Heart right ventricle (tissue), 16 donors: ENCODE measurements around the gene FREM1. TPM values are rescaled to one million over a fixed set of nuclear protein-coding genes. Genes with fewer than 3 reads are reported as not detected.

Source experiments
- ATAC-seq, 8 donors: fragments of 200-7000 bp; cut with Tn5 transposase; one replicate each; pipeline ENCODE4 v1.9.1; 2020; ENCODE audit warnings: mild to moderate bottlenecking in 8 of 8, moderate library complexity in 8 of 8, moderate number of reproducible peaks in 1 of 8
- DNase-seq, 2 donors: peaks; one replicate each; pipeline ENCODE4 v3.0.0-alpha.2; 2020
- H3K27ac ChIP-seq, 10 donors: fragments of 200-600 bp; sonication (generic) in 2 of 10; one replicate each; pipeline versions ENCODE4 v1.5.0 to v1.8.0; 2020 to 2022; ENCODE audit warnings: mild to moderate bottlenecking in 3 of 10
- H3K27me3 ChIP-seq, 7 donors: fragments of 200-600 bp; one replicate each; pipeline ENCODE4 v1.8.0; 2021 to 2022; ENCODE audit warnings: mild to moderate bottlenecking in 2 of 7
- H3K36me3 ChIP-seq, 9 donors: fragments of 200-600 bp; sonication (generic) in 1 of 9; one replicate each; pipeline versions ENCODE4 v1.5.0 to v1.8.0; 2020 to 2022; ENCODE audit warnings: mild to moderate bottlenecking in 2 of 9
- H3K4me1 ChIP-seq, 9 donors: fragments of 200-600 bp; sonication (generic) in 1 of 9; one replicate each; pipeline versions ENCODE4 v1.5.0 to v1.8.0; 2020 to 2022; ENCODE audit warnings: mild to moderate bottlenecking in 4 of 9
- H3K4me3 ChIP-seq, 10 donors: fragments of 200-600 bp; sonication (generic) in 2 of 10; one replicate each; pipeline versions ENCODE4 v1.5.0 to v1.8.0; 2020 to 2022; ENCODE audit warnings: mild to moderate bottlenecking in 7 of 10, moderate library complexity in 2 of 10
- H3K9me3 ChIP-seq, 11 donors: fragments of 200-600 bp in 10 of 11; sonication (generic) in 2 of 11; one replicate each; pipeline versions ENCODE4 v1.5.0 to v1.8.0; 2013 to 2022; ENCODE audit warnings: mild to moderate bottlenecking in 2 of 11, control low read depth in 1 of 11, moderate library complexity in 1 of 11
- WGBS, 2 donors: extraction: QIAGEN DNeasy Blood & Tissue Kit; methylation state at CpG; one replicate each; pipeline ENCODE4 v1.1.7; 2013; ENCODE audit warnings: inconsistent platforms in 1 of 2; 5-methylcytosine and 5-hydroxymethylcytosine counted together
- intact Hi-C, 10 donors: fragments of 100-400 bp; cut with DNase I; formaldehyde crosslinking; loops; one replicate each; pipeline versions ENCODE4 v1.11.1 to v1.14.2; 2022
- polyA plus RNA-seq, 2 donors: library from polyadenylated mRNA; stranded (reverse); fragments of 200-250 nt; gene quantifications; one replicate each; pipeline ENCODE4 v1.2.3, GENCODE V29; 2013
- total RNA-seq, 10 donors: library from RNA; stranded (reverse); fragmentation: NEBNext Ultra II Directional in 3 of 10; extraction: Animal tissue kit (Norgen Biotek cat#: 25700) in 3 of 10; gene quantifications; one replicate each; pipeline versions ENCODE4 v1.2.1 to v1.2.4, GENCODE V29; 2021 to 2023
- TF ChIP-seq, protein P1 (sequence below), 9 donors: fragments of 200-600 bp; sonication (generic) in 2 of 9; IDR thresholded peaks; one replicate each; pipeline versions ENCODE4 v1.5.0 to v1.8.0; 2021 to 2022; ENCODE audit warnings: antibody characterized with exemption in 9 of 9, mild to moderate bottlenecking in 5 of 9, moderate library complexity in 1 of 9
- donor health status: Arrhythmogenic right ventricular cardiomyopathy.
- donor health status: ischemic (EF 13 %, LVEDD 7.1; RV severe dilation, severe dysfunction).
- donor health status: healthy with polysubstance abuse.
- donor health status: DM: no; HTN: yes; CAD: no.
- donor health status: DM: no; HTN: no; CAD: no.
- donor health status: ischemic (EF 25% LVEDD 6.9; RV normal size, moderate dysfunction).
- donor health status: ischemic (EF 25% LVEDD 5.7; RV mildly dilated, moderate dysfunction).
- donor health status: healthy.
- donor health status: DM: yes; HTN: yes; CAD: no.
- donor health status: Ischemic cardiomyopathy.
- donor health status: ischemic (EF 35%, LVEDD 5.7; RV mildly dilated, moderate dysfunction).
- donor health status: nonischemic (EF 11% LVEDD 7.7; RV severe dilation, severe dysfunction).
- donor health status: DM: yes; HTN: yes; CAD: no.
- donor health status: PGD.
- donor health status: ischemic (EF 29% LVEDD 5.4; RV normal size, mild dysfunction).
- donor health status: nonischemic (EF 23%, LVEDD 6.1; RV moderate dilation, normal function).

FREM1 gene
- total and polyA plus RNA-seq, 12 donors = 0.59 to 5.9 (median 3.1) TPM

DNA sequence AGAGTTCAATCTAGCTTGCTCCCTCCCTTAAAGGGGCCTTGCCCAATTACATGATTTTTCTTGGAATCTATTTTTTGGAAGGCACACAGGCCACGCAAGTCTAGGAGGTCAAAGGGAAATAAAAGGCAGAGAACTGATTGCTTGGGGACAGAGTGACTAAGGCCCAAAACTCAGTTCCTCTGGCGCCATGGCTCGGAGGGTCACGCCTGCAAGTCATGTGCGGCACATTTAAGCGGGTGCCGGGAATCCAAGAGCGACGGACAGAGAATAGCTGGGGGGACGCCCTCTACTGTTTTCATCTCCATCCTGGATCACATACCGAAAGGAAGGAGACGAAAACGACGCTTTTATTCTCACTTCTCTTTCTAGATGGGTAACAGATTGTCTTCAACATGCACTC, 78.6 kb downstream of the FREM1 start:
- TF ChIP-seq, protein P1, sequence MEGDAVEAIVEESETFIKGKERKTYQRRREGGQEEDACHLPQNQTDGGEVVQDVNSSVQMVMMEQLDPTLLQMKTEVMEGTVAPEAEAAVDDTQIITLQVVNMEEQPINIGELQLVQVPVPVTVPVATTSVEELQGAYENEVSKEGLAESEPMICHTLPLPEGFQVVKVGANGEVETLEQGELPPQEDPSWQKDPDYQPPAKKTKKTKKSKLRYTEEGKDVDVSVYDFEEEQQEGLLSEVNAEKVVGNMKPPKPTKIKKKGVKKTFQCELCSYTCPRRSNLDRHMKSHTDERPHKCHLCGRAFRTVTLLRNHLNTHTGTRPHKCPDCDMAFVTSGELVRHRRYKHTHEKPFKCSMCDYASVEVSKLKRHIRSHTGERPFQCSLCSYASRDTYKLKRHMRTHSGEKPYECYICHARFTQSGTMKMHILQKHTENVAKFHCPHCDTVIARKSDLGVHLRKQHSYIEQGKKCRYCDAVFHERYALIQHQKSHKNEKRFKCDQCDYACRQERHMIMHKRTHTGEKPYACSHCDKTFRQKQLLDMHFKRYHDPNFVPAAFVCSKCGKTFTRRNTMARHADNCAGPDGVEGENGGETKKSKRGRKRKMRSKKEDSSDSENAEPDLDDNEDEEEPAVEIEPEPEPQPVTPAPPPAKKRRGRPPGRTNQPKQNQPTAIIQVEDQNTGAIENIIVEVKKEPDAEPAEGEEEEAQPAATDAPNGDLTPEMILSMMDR (IDR thresholded peaks at IDR 0.05) = no peak
- WGBS, 2 donors = 95 to 97% methylated on average over 14 of the region's 14 CpGs
- Histone ChIP-seq H3K9me3 (peaks cover 0 to 2% (median 0%) of the 10 kb centered on the region in 11 donors), H3K27ac (no peak overlapping the region), H3K4me1 (no peaks in the 10 kb centered on the region), H3K4me3 (no peak overlapping the region), H3K27me3 (no peaks in the 10 kb centered on the region), H3K36me3 (no peaks in the 10 kb centered on the region)
- no peak for ATAC-seq
- intact Hi-C loops = no loop called here
- no peak for DNase-seq

DNA sequence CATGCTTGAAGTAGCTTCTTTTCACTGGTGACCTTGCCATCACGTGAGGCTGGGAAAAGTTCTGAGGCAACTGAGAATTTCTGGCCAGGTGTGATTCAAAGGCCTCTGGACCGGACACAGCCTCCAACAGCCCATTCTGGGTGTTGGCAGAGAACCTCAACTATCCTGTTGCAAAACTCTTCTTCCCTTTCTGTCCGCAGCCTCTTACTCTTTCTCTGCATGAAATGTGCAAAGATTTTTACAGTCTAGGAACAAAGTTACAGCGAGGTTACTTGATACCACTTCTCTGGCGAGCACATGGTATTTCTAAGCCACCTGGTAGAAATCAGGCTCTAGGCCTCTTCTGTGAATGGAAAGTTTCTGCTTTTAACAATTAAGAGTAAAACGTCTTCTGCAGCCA, 79.2 kb downstream of the FREM1 start:
- DNase-seq (no peak), ATAC-seq (no peak)
- Histone ChIP-seq H3K36me3 (no peaks in the 10 kb centered on the region), H3K27ac (no peak overlapping the region), H3K9me3 (peaks cover 0 to 2% (median 0%) of the 10 kb centered on the region in 11 donors), H3K4me1 (no peaks in the 10 kb centered on the region), H3K27me3 (no peaks in the 10 kb centered on the region), H3K4me3 (no peak overlapping the region)
- WGBS, 2 donors = 87 to 88% methylated on average over 6 of the region's 6 CpGs
- intact Hi-C loops = no loop called here
- TF ChIP-seq, protein P1 (IDR thresholded peaks at IDR 0.05) = no peak

- TF ChIP-seq, protein P1 (IDR thresholded peaks at IDR 0.05) = no peak
- peaks cover 0 to 2% (median 0%) of the 10 kb centered on the region in 9 donors for H3K36me3 ChIP-seq
Observed at GRCh38 chr9:14830057-14830456, 80.2 kb downstream of the FREM1 start.

DNA sequence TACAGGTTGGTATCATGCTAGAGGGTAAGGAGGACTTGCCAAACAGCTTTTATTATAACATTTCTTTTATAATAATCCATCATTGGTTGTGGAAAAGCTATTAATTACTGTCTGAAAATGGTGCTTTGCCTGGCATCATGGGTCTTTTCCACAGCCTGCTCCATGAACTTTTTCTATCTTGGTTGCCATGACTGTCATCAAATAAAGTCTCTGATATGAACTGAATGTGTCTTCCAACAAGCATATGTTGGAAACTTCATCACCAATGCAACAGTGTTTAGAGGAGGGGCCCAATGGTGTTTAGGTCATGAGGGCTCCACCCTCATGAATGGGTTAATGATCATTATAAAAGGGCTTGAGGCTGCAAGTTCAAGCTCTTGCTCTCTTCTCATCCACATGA, 81.0 kb downstream of the FREM1 start:
- peaks cover 0 to 2% (median 0%) of the 10 kb centered on the region in 11 donors for H3K9me3 ChIP-seq
- H3K27me3 ChIP-seq = no peaks in the 10 kb centered on the region
- H3K4me1 ChIP-seq = no peaks in the 10 kb centered on the region
- H3K36me3 ChIP-seq = peaks cover 0 to 5% (median 0%) of the 10 kb centered on the region in 9 donors
- TF ChIP-seq, protein P1 (IDR thresholded peaks at IDR 0.05) = no peak
- ATAC-seq = no peak
- DNase-seq = no peak
- no peak overlapping the region for H3K27ac ChIP-seq
- H3K4me3 ChIP-seq = no peak overlapping the region
- intact Hi-C loops = no loop called here

More at GRCh38 chr9:14830057-14830456, 80.2 kb downstream of the FREM1 start:
- no peaks in the 10 kb centered on the region for H3K27me3 ChIP-seq
- intact Hi-C loops = no loop called here
- no peaks in the 10 kb centered on the region for H3K4me1 ChIP-seq
- no peak overlapping the region for H3K4me3 ChIP-seq
- no peak overlapping the region for H3K27ac ChIP-seq
- ATAC-seq (no peak), DNase-seq (no peak)
- 85 to 89% methylated on average over 1 of the region's 1 CpG for WGBS, 2 donors
- H3K9me3 ChIP-seq = peaks cover 0 to 2% (median 0%) of the 10 kb centered on the region in 11 donors
